ENCODE measurements around the gene FBXW8.

DNA sequence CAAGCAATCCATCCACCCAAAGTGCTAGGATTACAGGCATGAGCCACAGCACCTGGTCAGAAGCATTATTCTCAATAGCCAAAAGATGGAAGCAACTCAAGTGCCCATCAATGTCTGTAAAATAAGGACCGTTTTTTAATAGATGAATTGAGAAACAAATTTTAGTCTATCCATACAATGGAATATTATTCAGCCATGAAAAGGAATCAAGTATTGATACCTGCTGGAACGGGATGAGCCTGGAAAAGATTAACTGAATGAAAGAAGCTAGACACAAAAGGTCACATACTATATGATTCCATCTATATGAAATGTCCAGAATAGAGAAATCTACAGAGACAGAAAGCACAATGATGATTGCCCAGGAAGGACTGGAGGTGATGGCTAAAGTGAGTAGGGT lies 9.1 kb upstream of the FBXW8 start:
- TF ChIP-seq POLR2A (IDR thresholded peaks at IDR 0.05) (no peak), EP300 (IDR thresholded peaks at IDR 0.05; ENCODE audit: low read depth) (no peak)
- TF ChIP-seq, protein P1, sequence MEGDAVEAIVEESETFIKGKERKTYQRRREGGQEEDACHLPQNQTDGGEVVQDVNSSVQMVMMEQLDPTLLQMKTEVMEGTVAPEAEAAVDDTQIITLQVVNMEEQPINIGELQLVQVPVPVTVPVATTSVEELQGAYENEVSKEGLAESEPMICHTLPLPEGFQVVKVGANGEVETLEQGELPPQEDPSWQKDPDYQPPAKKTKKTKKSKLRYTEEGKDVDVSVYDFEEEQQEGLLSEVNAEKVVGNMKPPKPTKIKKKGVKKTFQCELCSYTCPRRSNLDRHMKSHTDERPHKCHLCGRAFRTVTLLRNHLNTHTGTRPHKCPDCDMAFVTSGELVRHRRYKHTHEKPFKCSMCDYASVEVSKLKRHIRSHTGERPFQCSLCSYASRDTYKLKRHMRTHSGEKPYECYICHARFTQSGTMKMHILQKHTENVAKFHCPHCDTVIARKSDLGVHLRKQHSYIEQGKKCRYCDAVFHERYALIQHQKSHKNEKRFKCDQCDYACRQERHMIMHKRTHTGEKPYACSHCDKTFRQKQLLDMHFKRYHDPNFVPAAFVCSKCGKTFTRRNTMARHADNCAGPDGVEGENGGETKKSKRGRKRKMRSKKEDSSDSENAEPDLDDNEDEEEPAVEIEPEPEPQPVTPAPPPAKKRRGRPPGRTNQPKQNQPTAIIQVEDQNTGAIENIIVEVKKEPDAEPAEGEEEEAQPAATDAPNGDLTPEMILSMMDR (IDR thresholded peaks at IDR 0.05), result no peak

Measured in transverse colon (tissue), 3 donors.